SK-N-SH treated with all-trans-retinoic acid at 6 μM for 48 hours (cell line): Measurements from ENCODE around the gene PPAT.

Experiments used
- ATAC-seq: fragments of 200-7000 bp; cut with Tn5 transposase; 3 replicates; pipeline ENCODE4 v1.9.1; 2020; ENCODE audit warnings: mild to moderate bottlenecking, moderate library complexity
- ARNTL ChIP-seq: fragments of 450-650 bp; formaldehyde crosslinking; IDR thresholded peaks from 2 replicates; pipeline ENCODE4 v1.5.0; 2020; ENCODE audit warnings: low read depth, mild to moderate bottlenecking, moderate library complexity, borderline replicate concordance
- BACH2 ChIP-seq: fragments of 250-450 bp; sonication (Bioruptor Pico); IDR thresholded peaks from 2 replicates; pipeline ENCODE4 v1.9.0; 2021; ENCODE audit warnings: mild to moderate bottlenecking, borderline replicate concordance
- CREB5 ChIP-seq: fragments of 250-450 bp; sonication (Bioruptor Pico); IDR thresholded peaks from 2 replicates; pipeline ENCODE4 v1.5.1; 2020; ENCODE audit warnings: low read depth, mild to moderate bottlenecking, moderate library complexity
- CSDC2 ChIP-seq: fragments of 250-450 bp; sonication (Bioruptor Pico); IDR thresholded peaks from 2 replicates; pipeline ENCODE4 v1.5.0; 2020; ENCODE audit warnings: mild to moderate bottlenecking, moderate library complexity
- CSRNP3 ChIP-seq: fragments of 250-450 bp; sonication (Bioruptor Pico); IDR thresholded peaks from 2 replicates; pipeline ENCODE4 v1.5.1; 2021; ENCODE audit warnings: mild to moderate bottlenecking, moderate library complexity
- ESRRG ChIP-seq: fragments of 250-450 bp; sonication (Bioruptor Pico); IDR thresholded peaks from 2 replicates; pipeline ENCODE4 v1.6.1; 2021; ENCODE audit warnings: mild to moderate bottlenecking
- GLIS3 ChIP-seq: fragments of 250-450 bp; sonication (Bioruptor Pico); IDR thresholded peaks from 2 replicates; pipeline ENCODE4 v1.5.0; 2020; ENCODE audit warnings: mild to moderate bottlenecking, moderate library complexity
- ISL1 ChIP-seq: fragments of 250-450 bp; sonication (Bioruptor Pico); IDR thresholded peaks from 2 replicates; pipeline ENCODE4 v2.1.2; 2022; ENCODE audit warnings: mild to moderate bottlenecking, moderate library complexity
- OSR1 ChIP-seq: fragments of 250-450 bp; sonication (Bioruptor Pico); IDR thresholded peaks from 2 replicates; pipeline ENCODE4 v1.8.0; 2022; ENCODE audit warnings: moderate library complexity, mild to moderate bottlenecking, inconsistent platforms
- PATZ1 ChIP-seq: fragments of 250-450 bp; sonication (Bioruptor Pico); IDR thresholded peaks from 2 replicates; pipeline ENCODE4 v1.8.0; 2020; ENCODE audit warnings: mild to moderate bottlenecking, moderate library complexity, borderline replicate concordance
- PPARA ChIP-seq: fragments of 250-450 bp; sonication (Bioruptor Pico); IDR thresholded peaks from 2 replicates; pipeline ENCODE4 v1.5.0; 2020; ENCODE audit warnings: mild to moderate bottlenecking, borderline replicate concordance
- RARB ChIP-seq: fragments of 250-450 bp; sonication (Bioruptor Pico); IDR thresholded peaks from 2 replicates; pipeline ENCODE4 v1.8.0; 2021; ENCODE audit warnings: mild to moderate bottlenecking, moderate library complexity
- SNAI2 ChIP-seq: fragments of 250-450 bp; sonication (Bioruptor Pico); IDR thresholded peaks from 2 replicates; pipeline ENCODE4 v1.5.0; 2020; ENCODE audit warnings: mild to moderate bottlenecking, moderate library complexity
- TCF4 ChIP-seq: fragments of 250-450 bp; sonication (Bioruptor Pico); IDR thresholded peaks from 2 replicates; pipeline ENCODE4 v1.8.0; 2021; ENCODE audit warnings: mild to moderate bottlenecking, moderate library complexity, borderline replicate concordance
- TOX ChIP-seq: fragments of 250-450 bp; sonication (Bioruptor Pico); IDR thresholded peaks from 2 replicates; pipeline ENCODE4 v1.8.0; 2021; ENCODE audit warnings: mild to moderate bottlenecking, moderate library complexity, borderline replicate concordance
- TSHZ2 ChIP-seq: fragments of 250-450 bp; sonication (Bioruptor Pico); IDR thresholded peaks from 2 replicates; pipeline ENCODE4 v1.5.0; 2020; ENCODE audit warnings: mild to moderate bottlenecking, moderate library complexity
- ZC3H10 ChIP-seq: fragments of 250-450 bp; sonication (Bioruptor Pico); IDR thresholded peaks from 2 replicates; pipeline ENCODE4 v1.5.1; 2021; ENCODE audit warnings: mild to moderate bottlenecking, moderate library complexity
- ZFP3 ChIP-seq: fragments of 250-450 bp; sonication (Bioruptor Pico); IDR thresholded peaks from 2 replicates; pipeline ENCODE4 v1.5.0; 2020; ENCODE audit warnings: mild to moderate bottlenecking, moderate library complexity
- ZNF565 ChIP-seq: fragments of 450-650 bp; formaldehyde crosslinking; conservative IDR thresholded peaks from 2 replicates; pipeline ENCODE4 v1.5.0; 2020; ENCODE audit warnings: low read depth, mild to moderate bottlenecking, moderate library complexity
- ZNF70 ChIP-seq: fragments of 450-650 bp; formaldehyde crosslinking; IDR thresholded peaks from 2 replicates; pipeline ENCODE4 v1.5.0; 2020; ENCODE audit warnings: mild to moderate bottlenecking, moderate library complexity
- ZNF8 ChIP-seq: fragments of 450-650 bp; formaldehyde crosslinking; IDR thresholded peaks from 2 replicates; pipeline ENCODE4 v1.5.0; 2020; ENCODE audit warnings: mild to moderate bottlenecking, moderate library complexity

Gene PPAT

GRCh38 chr4:56445699-56446098, 10.3 kb upstream of the PPAT start:
- ATAC-seq: no peak

GRCh38 chr4:56444719-56445118, 9.3 kb upstream of the PPAT start:
- no peak for ATAC-seq
- no peak for TF ChIP-seq ESRRG
- TF ChIP-seq BACH2: no peak
- no peak for TF ChIP-seq TOX (CRISPR knock-in tag)
- no peak for TF ChIP-seq ZFP3 (CRISPR knock-in tag)
- no peak for TF ChIP-seq ZNF565
- no peak for TF ChIP-seq ZC3H10
- no peak for TF ChIP-seq PPARA
- no peak for TF ChIP-seq TCF4 (CRISPR knock-in tag)
- TF ChIP-seq ZNF8: no peak
- no peak for TF ChIP-seq RARB (CRISPR knock-in tag)
- no peak for TF ChIP-seq ISL1 (CRISPR knock-in tag)
- no peak for TF ChIP-seq TSHZ2 (CRISPR knock-in tag)
- no peak for TF ChIP-seq ZNF70 (CRISPR knock-in tag)
- TF ChIP-seq SNAI2 (CRISPR knock-in tag): no peak

More at GRCh38 chr4:56445699-56446098, 10.3 kb upstream of the PPAT start:
- no peak for TF ChIP-seq TSHZ2 (CRISPR knock-in tag)
- TF ChIP-seq RARB (CRISPR knock-in tag): no peak
- no peak for TF ChIP-seq OSR1 (CRISPR knock-in tag)
- TF ChIP-seq ZNF8: no peak
- TF ChIP-seq ZNF565: no peak
- TF ChIP-seq CSRNP3: no peak
- TF ChIP-seq CSDC2 (CRISPR knock-in tag): no peak
- TF ChIP-seq ZNF70 (CRISPR knock-in tag): no peak
- no peak for TF ChIP-seq ZC3H10
- no peak for TF ChIP-seq ZFP3 (CRISPR knock-in tag)
- TF ChIP-seq CREB5: no peak
- TF ChIP-seq GLIS3 (CRISPR knock-in tag): no peak
- TF ChIP-seq PATZ1 (CRISPR knock-in tag): no peak
- no peak for TF ChIP-seq PPARA
- TF ChIP-seq ARNTL (CRISPR knock-in tag): no peak
- TF ChIP-seq, all 23 proteins: peak for 0

GRCh38 chr4:56440983-56441382, 5.6 kb upstream of the PPAT start:
- no peak for TF ChIP-seq RARB (CRISPR knock-in tag)
- no peak for TF ChIP-seq SNAI2 (CRISPR knock-in tag)
- no peak for TF ChIP-seq OSR1 (CRISPR knock-in tag)
- TF ChIP-seq ZNF8: no peak
- TF ChIP-seq TOX (CRISPR knock-in tag): no peak
- TF ChIP-seq TCF4 (CRISPR knock-in tag): no peak
- no peak for TF ChIP-seq TSHZ2 (CRISPR knock-in tag)
- no peak for TF ChIP-seq ARNTL (CRISPR knock-in tag)
- TF ChIP-seq ESRRG: no peak
- no peak for TF ChIP-seq ZC3H10
- no peak for TF ChIP-seq BACH2
- TF ChIP-seq ISL1 (CRISPR knock-in tag): no peak
- no peak for TF ChIP-seq CREB5
- no peak for TF ChIP-seq ZFP3 (CRISPR knock-in tag)
- TF ChIP-seq ZNF565: no peak
- TF ChIP-seq CSDC2 (CRISPR knock-in tag): no peak
- no peak for ATAC-seq
